Vagina (tissue), 2 donors: ENCODE measurements around the gene CBX2. TPM values are rescaled to one million over a fixed set of nuclear protein-coding genes. Genes with fewer than 3 reads are reported as not detected.

Experiments used
- DNase-seq, 2 donors: peaks; one replicate each; pipeline ENCODE4 v3.0.0-alpha.2; 2017; ENCODE audit errors: extremely low spot score in 2 of 2
- H3K27ac ChIP-seq: fragments of 200-600 bp; sonication (generic); one replicate; pipeline ENCODE4 v1.5.1; 2019
- H3K27me3 ChIP-seq: fragments of 200-600 bp; sonication (generic); one replicate; pipeline ENCODE4 v1.5.1; 2019
- H3K36me3 ChIP-seq, 2 donors: fragments of 200-600 bp; sonication (generic); one replicate each; pipeline ENCODE4 v1.5.1; 2017 to 2019
- H3K4me1 ChIP-seq: fragments of 200-600 bp; sonication (generic); one replicate; pipeline ENCODE4 v1.5.1; 2019
- H3K4me3 ChIP-seq, 2 donors: fragments of 200-600 bp; sonication (generic); 1 replicate in 1 of 2; 2 replicates in 1 of 2; pipeline ENCODE4 v1.5.1; 2016 to 2019
- H3K9me3 ChIP-seq: fragments of 200-600 bp; sonication (generic); one replicate; pipeline ENCODE4 v1.5.1; 2019
- POLR2A ChIP-seq, 2 donors: fragments of 450-650 bp; IDR thresholded peaks; one replicate each; pipeline ENCODE4 v1.6.1; 2017; ENCODE audit warnings: antibody characterized with exemption in 2 of 2, mild to moderate bottlenecking in 2 of 2, moderate library complexity in 2 of 2
- POLR2AphosphoS5 ChIP-seq, 2 donors: sonication (generic); formaldehyde crosslinking; IDR thresholded peaks; one replicate each; pipeline ENCODE4 v1.9.0; 2017; ENCODE audit warnings: antibody characterized with exemption in 2 of 2, mild to moderate bottlenecking in 2 of 2, low read depth in 1 of 2; ENCODE audit not compliant: insufficient read depth in 1 of 2
- intact Hi-C: fragments of 100-400 bp; cut with DNase I; formaldehyde crosslinking; loops from one replicate; pipeline ENCODE4 v1.15.1; 2023
- total RNA-seq: library from RNA; depleted of rRNA; stranded (reverse); fragments of >200 nt; gene quantifications from one replicate; pipeline ENCODE4 v1.2.3, GENCODE V29; 2016
- TF ChIP-seq, protein P1 (sequence below), 3 experiments: fragments of 450-650 bp in 2 of 3; fragments of 200-600 bp in 1 of 3; sonication (generic) in 1 of 3; IDR thresholded peaks; one replicate each; pipeline ENCODE4 v1.5.1; 2017 to 2019; ENCODE audit warnings: antibody characterized with exemption in 3 of 3, mild to moderate bottlenecking in 2 of 3, moderate library complexity in 2 of 3

CBX2 gene
- total RNA-seq, 1 donor from 2014 or later, result 5.6 TPM

- H3K27me3 ChIP-seq, result no peaks in the 10 kb centered on the region
Measured at GRCh38 chr17:79758271-79758670, 19.7 kb upstream of the CBX2 start.

GRCh38 chr17:79760197-79760906, 17.6 kb upstream of the CBX2 start:
- TF ChIP-seq, protein P1, sequence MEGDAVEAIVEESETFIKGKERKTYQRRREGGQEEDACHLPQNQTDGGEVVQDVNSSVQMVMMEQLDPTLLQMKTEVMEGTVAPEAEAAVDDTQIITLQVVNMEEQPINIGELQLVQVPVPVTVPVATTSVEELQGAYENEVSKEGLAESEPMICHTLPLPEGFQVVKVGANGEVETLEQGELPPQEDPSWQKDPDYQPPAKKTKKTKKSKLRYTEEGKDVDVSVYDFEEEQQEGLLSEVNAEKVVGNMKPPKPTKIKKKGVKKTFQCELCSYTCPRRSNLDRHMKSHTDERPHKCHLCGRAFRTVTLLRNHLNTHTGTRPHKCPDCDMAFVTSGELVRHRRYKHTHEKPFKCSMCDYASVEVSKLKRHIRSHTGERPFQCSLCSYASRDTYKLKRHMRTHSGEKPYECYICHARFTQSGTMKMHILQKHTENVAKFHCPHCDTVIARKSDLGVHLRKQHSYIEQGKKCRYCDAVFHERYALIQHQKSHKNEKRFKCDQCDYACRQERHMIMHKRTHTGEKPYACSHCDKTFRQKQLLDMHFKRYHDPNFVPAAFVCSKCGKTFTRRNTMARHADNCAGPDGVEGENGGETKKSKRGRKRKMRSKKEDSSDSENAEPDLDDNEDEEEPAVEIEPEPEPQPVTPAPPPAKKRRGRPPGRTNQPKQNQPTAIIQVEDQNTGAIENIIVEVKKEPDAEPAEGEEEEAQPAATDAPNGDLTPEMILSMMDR (IDR thresholded peaks at IDR 0.05), result no peak
- TF ChIP-seq POLR2AphosphoS5 (IDR thresholded peaks at IDR 0.05; ENCODE audit: insufficient read depth in 1 of 2, low read depth in 1 of 2) (no peak), POLR2A (IDR thresholded peaks at IDR 0.05) (no peak)
- Histone ChIP-seq H3K9me3 (no peaks in the 10 kb centered on the region), H3K36me3 (no peaks in the 10 kb centered on the region), H3K4me1 (no peaks in the 10 kb centered on the region), H3K27me3 (no peaks in the 10 kb centered on the region), H3K4me3 (no peak overlapping the region), H3K27ac (no peak overlapping the region)
- intact Hi-C loops, result no loop called here
- DNase-seq, result no peak

More at GRCh38 chr17:79758271-79758670, 19.7 kb upstream of the CBX2 start:
- TF ChIP-seq POLR2A (IDR thresholded peaks at IDR 0.05), result no peak
- no peak for TF ChIP-seq POLR2AphosphoS5 (IDR thresholded peaks at IDR 0.05; ENCODE audit: insufficient read depth in 1 of 2, low read depth in 1 of 2)
- TF ChIP-seq, protein P1 (IDR thresholded peaks at IDR 0.05), result no peak
- Histone ChIP-seq H3K27ac (no peak overlapping the region), H3K4me1 (no peaks in the 10 kb centered on the region), H3K9me3 (no peaks in the 10 kb centered on the region), H3K36me3 (no peaks in the 10 kb centered on the region), H3K4me3 (no peak overlapping the region)
- intact Hi-C loops, result no loop called here
- no peak for DNase-seq

GRCh38 chr17:79761894-79762589, 15.9 kb upstream of the CBX2 start:
- Histone ChIP-seq H3K4me1 (no peaks in the 10 kb centered on the region), H3K9me3 (no peaks in the 10 kb centered on the region), H3K4me3 (no peak overlapping the region), H3K27me3 (no peaks in the 10 kb centered on the region), H3K36me3 (no peaks in the 10 kb centered on the region), H3K27ac (no peak overlapping the region)
- TF ChIP-seq POLR2A (IDR thresholded peaks at IDR 0.05), result no peak
- TF ChIP-seq POLR2AphosphoS5 (IDR thresholded peaks at IDR 0.05; ENCODE audit: insufficient read depth in 1 of 2, low read depth in 1 of 2), result no peak
- TF ChIP-seq, protein P1 (IDR thresholded peaks at IDR 0.05), result no peak
- DNase-seq, result no peak
- intact Hi-C loops, result no loop called here

GRCh38 chr17:79765708-79766107, 12.2 kb upstream of the CBX2 start:
- Histone ChIP-seq H3K9me3 (no peaks in the 10 kb centered on the region), H3K36me3 (no peaks in the 10 kb centered on the region), H3K27me3 (no peaks in the 10 kb centered on the region), H3K4me3 (no peak overlapping the region), H3K27ac (no peak overlapping the region), H3K4me1 (no peaks in the 10 kb centered on the region)
- TF ChIP-seq, protein P1 (IDR thresholded peaks at IDR 0.05), result no peak
- no peak for TF ChIP-seq POLR2AphosphoS5 (IDR thresholded peaks at IDR 0.05; ENCODE audit: insufficient read depth in 1 of 2, low read depth in 1 of 2)
- TF ChIP-seq POLR2A (IDR thresholded peaks at IDR 0.05), result no peak
- no peak for DNase-seq
- intact Hi-C loops, result no loop called here
